ENCODE measurements around the gene LPAR5.

The LPAR5 gene

GRCh38 chr12:6635856-6636531 lies at the start of gene LPAR5:
Gene LPAR5 (minus strand): TSS chr12:6635959. CDS start chr12:6621248, 14,711 bp downstream.
- DNase-seq (ENCODE audit: low read depth, low spot score): no peak

GRCh38 chr12:6684609-6685008 lies 48.9 kb upstream of the LPAR5 start:
- DNase-seq (ENCODE audit: low read depth, low spot score): peak; percentile 30

GRCh38 chr12:6676962-6677361 lies 41.2 kb upstream of the LPAR5 start:
- no peak for DNase-seq (ENCODE audit: low read depth, low spot score)

GRCh38 chr12:6672143-6672542 lies 36.4 kb upstream of the LPAR5 start:
- no peak for DNase-seq (ENCODE audit: low read depth, low spot score)

GRCh38 chr12:6667559-6668210 lies 31.9 kb upstream of the LPAR5 start:
- no peak for DNase-seq (ENCODE audit: low read depth, low spot score)

- DNase-seq (ENCODE audit: low read depth, low spot score): no peak
Measured at GRCh38 chr12:6666211-6666610, 30.5 kb upstream of the LPAR5 start.

- no peak for DNase-seq (ENCODE audit: low read depth, low spot score)
Measured at GRCh38 chr12:6664902-6665301, 29.1 kb upstream of the LPAR5 start.

GRCh38 chr12:6662906-6663742 lies 27.4 kb upstream of the LPAR5 start, which contains the start of gene ING4:
Gene ING4 (minus strand): TSS chr12:6663119. CDS start chr12:6663101, 18 bp downstream.
- DNase-seq (ENCODE audit: low read depth, low spot score): peak; percentile 88

- no peak for DNase-seq (ENCODE audit: low read depth, low spot score)
Measured at GRCh38 chr12:6662602-6662905, 26.8 kb upstream of the LPAR5 start.

- DNase-seq (ENCODE audit: low read depth, low spot score): no peak
Measured at GRCh38 chr12:6653987-6654386, 18.2 kb upstream of the LPAR5 start.

- no peak for DNase-seq (ENCODE audit: low read depth, low spot score)
Measured at GRCh38 chr12:6653342-6653741, 17.6 kb upstream of the LPAR5 start.

GRCh38 chr12:6652391-6652790 lies 16.6 kb upstream of the LPAR5 start:
- no peak for DNase-seq (ENCODE audit: low read depth, low spot score)

- DNase-seq (ENCODE audit: low read depth, low spot score): no peak
Measured at GRCh38 chr12:6650832-6651231, 15.1 kb upstream of the LPAR5 start.

- DNase-seq (ENCODE audit: low read depth, low spot score): no peak
Measured at GRCh38 chr12:6647083-6647604, 11.4 kb upstream of the LPAR5 start, which contains the start of gene ACRBP. Gene ACRBP (minus strand): TSS chr12:6647432. CDS start chr12:6647366, 66 bp downstream.

- no peak for DNase-seq (ENCODE audit: low read depth, low spot score)
Measured at GRCh38 chr12:6646276-6647082, 10.7 kb upstream of the LPAR5 start.

- DNase-seq (ENCODE audit: low read depth, low spot score): no peak
Measured at GRCh38 chr12:6644903-6645302, 9.1 kb upstream of the LPAR5 start.

GRCh38 chr12:6644257-6644596 lies 8.5 kb upstream of the LPAR5 start:
- no peak for DNase-seq (ENCODE audit: low read depth, low spot score)

- DNase-seq (ENCODE audit: low read depth, low spot score): no peak
Measured at GRCh38 chr12:6643569-6644256, 8.0 kb upstream of the LPAR5 start.

- DNase-seq (ENCODE audit: low read depth, low spot score): no peak
Measured at GRCh38 chr12:6641131-6641530, 5.4 kb upstream of the LPAR5 start.

GRCh38 chr12:6640497-6640896 lies 4.7 kb upstream of the LPAR5 start:
- DNase-seq (ENCODE audit: low read depth, low spot score): no peak
